Epithelial cell of proximal tubule (primary cell): Measurements from ENCODE around the gene FGF1. TPM values are rescaled to one million over a fixed set of nuclear protein-coding genes. Genes with fewer than 3 reads are reported as not detected.

Source experiments
- DNase-seq: peaks from one replicate; pipeline ENCODE4 v3.0.0-alpha.2; 2011; ENCODE audit warnings: low read depth
- H3K4me3 ChIP-seq: 2 replicates; pipeline ENCODE4 v1.5.1; 2011; ENCODE audit warnings: low read depth, mild to moderate bottlenecking, low read length
- CTCF ChIP-seq: conservative IDR thresholded peaks from 2 replicates; pipeline ENCODE4 v1.5.1; 2012; ENCODE audit warnings: low read depth, mild to moderate bottlenecking, low read length
- total RNA-seq: library from RNA; depleted of rRNA; stranded (reverse); fragments of >200 nt; gene quantifications from 2 replicates; pipeline ENCODE4 v1.2.3, GENCODE V29; 2015

Gene FGF1
- total RNA-seq, 1 donor from 2014 or later = 1.2 TPM

GRCh38 chr5:142640316-142641005 is 45.4 kb downstream of the FGF1 start:
- H3K4me3 ChIP-seq = no peak overlapping the region
- DNase-seq = no peak
- no peak for TF ChIP-seq CTCF

GRCh38 chr5:142639455-142639854 is 46.4 kb downstream of the FGF1 start:
- H3K4me3 ChIP-seq = no peak overlapping the region
- no peak for DNase-seq
- no peak for TF ChIP-seq CTCF

- TF ChIP-seq CTCF = no peak
- no peak overlapping the region for H3K4me3 ChIP-seq
- DNase-seq = no peak
Observed at GRCh38 chr5:142637871-142638270, 48.0 kb downstream of the FGF1 start.

- no peak for DNase-seq
- H3K4me3 ChIP-seq = no peak overlapping the region
- no peak for TF ChIP-seq CTCF
Observed at GRCh38 chr5:142636698-142637324, 49.1 kb downstream of the FGF1 start.

- no peak overlapping the region for H3K4me3 ChIP-seq
- TF ChIP-seq CTCF = no peak
- no peak for DNase-seq
Observed at GRCh38 chr5:142636093-142636492, 49.8 kb downstream of the FGF1 start.

GRCh38 chr5:142634216-142635011 is 51.5 kb downstream of the FGF1 start:
- no peak overlapping the region for H3K4me3 ChIP-seq

More at GRCh38 chr5:142634216-142635011, 51.5 kb downstream of the FGF1 start:
- no peak for TF ChIP-seq CTCF
- DNase-seq = no peak
